ENCODE measurements around the gene ADAMTS20. TPM values are rescaled to one million over a fixed set of nuclear protein-coding genes. Genes with fewer than 3 reads are reported as not detected.

The ADAMTS20 gene
- total RNA-seq, 1 experiment from 2014 or later: 2.7 TPM

GRCh38 chr12:43544703-43545102 is 7.3 kb downstream of the ADAMTS20 start:
- peaks cover 4% of the 10 kb centered on the region for H3K27me3 Mint-ChIP-seq (ENCODE audit: low read depth)
- no CpG with 5 or more reads among the region's 3 CpGs for WGBS (ENCODE audit: extremely low coverage, insufficient read length, low lambda C conversion rate)
- Histone ChIP-seq H3K79me2 (ENCODE audit: insufficient read depth, low read length) (peaks cover 1% of the 10 kb centered on the region; the same call in 1 of the 2 replicates), H3K23ac (ENCODE audit: insufficient read length, low read depth, low read length) (no peak overlapping the region), H2AK5ac (ENCODE audit: insufficient read length, low read length) (no peak overlapping the region), H3K79me1 (ENCODE audit: insufficient read depth, low read depth, low read length, poor library complexity, severe bottlenecking) (no peaks in the 10 kb centered on the region), H3K9me3 (ENCODE audit: control insufficient read depth, low read depth, low read length) (no peaks in the 10 kb centered on the region), H4K20me1 (ENCODE audit: control insufficient read depth, insufficient read depth, insufficient read length) (no peaks in the 10 kb centered on the region), H2BK120ac (ENCODE audit: low read depth, low read length, poor library complexity, severe bottlenecking) (no peak overlapping the region), H3K9ac (ENCODE audit: extremely low read depth, insufficient read length, low read length) (no peak overlapping the region), H3K4me1 (ENCODE audit: insufficient read depth, low read length) (no peaks in the 10 kb centered on the region), H2AFZ (ENCODE audit: low read length) (no peak overlapping the region), H3K4me2 (ENCODE audit: insufficient read depth, insufficient read length, low read length) (no peak overlapping the region), H2BK15ac (ENCODE audit: low read depth, low read length) (no peak overlapping the region), H2BK20ac (ENCODE audit: low read depth, low read length, poor library complexity, severe bottlenecking) (no peak overlapping the region), H4K8ac (replicated peaks; ENCODE audit: insufficient read length, low read depth, low read length) (no peak overlapping the region), H3T11ph (ENCODE audit: low read length) (no peak overlapping the region), H3K18ac (ENCODE audit: insufficient read length, low read depth, low read length) (no peak overlapping the region), H3K4ac (ENCODE audit: low read depth, low read length) (no peak overlapping the region), H2BK12ac (ENCODE audit: insufficient read length, low read depth, low read length) (no peak overlapping the region), H3K56ac (ENCODE audit: insufficient read length, low read depth, low read length) (no peak overlapping the region), H4K5ac (ENCODE audit: insufficient read length, low read depth, low read length) (no peak overlapping the region), H3K27ac (ENCODE audit: insufficient read length, low read depth, low read length) (no peak overlapping the region), H2BK5ac (ENCODE audit: insufficient read length, low read length) (no peak overlapping the region), H3K27me3 (ENCODE audit: insufficient read depth, low read length) (no peaks in the 10 kb centered on the region), H3K23me2 (ENCODE audit: insufficient read length, low read depth, low read length, poor library complexity, severe bottlenecking) (no peaks in the 10 kb centered on the region), H3K14ac (ENCODE audit: insufficient read depth, low read length) (no peak overlapping the region), H4K91ac (ENCODE audit: insufficient read length, low read depth, low read length) (no peak overlapping the region)
- DNase-seq: no peak
- peaks cover 0 to 8% (median 8%) of the 10 kb centered on the region in 3 experiments; a peak in 3 of 7 replicates for H3K36me3 Mint-ChIP-seq (ENCODE audit: insufficient read depth in 1 of 3, low read depth in 3 of 3)
- H3K27ac Mint-ChIP-seq: no peak overlapping the region
- H3K4me3 Mint-ChIP-seq: no peak overlapping the region; a peak in 1 of 5 replicates
- TF ChIP-seq CTCF (conservative IDR thresholded peaks at IDR 0.05): no peak
- H3K9me3 Mint-ChIP-seq: no peaks in the 10 kb centered on the region
- no peaks in the 10 kb centered on the region for H3K4me1 Mint-ChIP-seq
